CD14-positive monocyte (primary cell): ENCODE data around the gene CPE. TPM values are rescaled to one million over a fixed set of nuclear protein-coding genes. Genes with fewer than 3 reads are reported as not detected.

Source experiments
- DNase-seq, 3 donors: peaks; one replicate each; pipeline ENCODE4 v3.0.0-alpha.2; 2011 to 2022
- H2AFZ ChIP-seq: 2 replicates; pipeline ENCODE4 v1.6.0; 2012; ENCODE audit warnings: mild to moderate bottlenecking, low read depth, low read length, inconsistent platforms; ENCODE audit not compliant: insufficient read depth, poor library complexity, severe bottlenecking
- H3K27ac ChIP-seq, 2 donors: 1 replicate in 1 of 2; 2 replicates in 1 of 2; pipeline ENCODE4 v1.5.1; 2012 to 2013; ENCODE audit warnings: low read length in 2 of 2, control low read depth in 1 of 2, inconsistent platforms in 1 of 2, low read depth in 1 of 2, mild to moderate bottlenecking in 1 of 2
- H3K27me3 ChIP-seq, 2 donors: one replicate each; pipeline versions ENCODE4 v1.6.0 to v1.6.1; 2011 to 2013; ENCODE audit warnings: low read length in 2 of 2; ENCODE audit not compliant: control insufficient read depth in 2 of 2, insufficient read depth in 2 of 2
- H3K36me3 ChIP-seq, 2 donors: replicated peaks in 1 of 2; 1 replicate in 1 of 2; 2 replicates in 1 of 2; pipeline versions ENCODE4 v1.5.1 to v1.6.1; 2012 to 2013; ENCODE audit warnings: low read length in 2 of 2, control low read depth in 1 of 2, inconsistent platforms in 1 of 2, mild to moderate bottlenecking in 1 of 2; ENCODE audit not compliant: insufficient read depth in 2 of 2, control insufficient read depth in 1 of 2
- H3K4me1 ChIP-seq, 2 donors: 1 replicate in 1 of 2; 2 replicates in 1 of 2; pipeline versions ENCODE4 v1.5.1 to v1.6.1; 2012 to 2013; ENCODE audit warnings: low read length in 2 of 2, control low read depth in 1 of 2, inconsistent platforms in 1 of 2, mild to moderate bottlenecking in 1 of 2, moderate library complexity in 1 of 2; ENCODE audit not compliant: insufficient read depth in 2 of 2, control insufficient read depth in 1 of 2
- H3K4me2 ChIP-seq: replicated peaks from 2 replicates; pipeline ENCODE3; 2012; ENCODE audit warnings: low read length, moderate library complexity, mild to moderate bottlenecking; ENCODE audit not compliant: poor library complexity, severe bottlenecking; ENCODE audit errors: extremely low read depth
- H3K4me3 ChIP-seq, 3 experiments: fragments of 200-600 bp in 1 of 3; sonication (generic) in 1 of 3; replicated peaks in 1 of 3; 1 replicate in 2 of 3; 2 replicates in 1 of 3; pipeline ENCODE4 v1.5.1; 2011 to 2013; ENCODE audit warnings: low read length in 3 of 3, mild to moderate bottlenecking in 3 of 3, control low read depth in 2 of 3, low read depth in 2 of 3, inconsistent platforms in 1 of 3, moderate library complexity in 1 of 3
- H3K79me2 ChIP-seq: 2 replicates; pipeline ENCODE4 v1.6.0; 2012; ENCODE audit warnings: mild to moderate bottlenecking, control low read depth, inconsistent platforms, low read length, moderate library complexity; ENCODE audit not compliant: insufficient read depth
- H3K9ac ChIP-seq: 2 replicates; pipeline ENCODE4 v1.6.0; 2017; ENCODE audit warnings: low read length, mild to moderate bottlenecking; ENCODE audit not compliant: insufficient read depth, poor library complexity, severe bottlenecking
- H3K9me3 ChIP-seq, 2 donors: replicated peaks in 1 of 2; 1 replicate in 1 of 2; 2 replicates in 1 of 2; pipeline versions ENCODE4 v1.5.1 to v1.6.1; 2012 to 2013; ENCODE audit warnings: low read length in 2 of 2, control low read depth in 1 of 2; ENCODE audit not compliant: control insufficient read depth in 1 of 2, insufficient read depth in 1 of 2
- H4K20me1 ChIP-seq: 2 replicates; pipeline ENCODE4 v1.6.0; 2012; ENCODE audit warnings: mild to moderate bottlenecking, low read length, control low read depth, moderate library complexity; ENCODE audit not compliant: insufficient read depth
- H3K27ac Mint-ChIP-seq, 7 donors: one replicate each; pipeline ENCODE4 v1.8.0; 2020; ENCODE audit warnings: mild to moderate bottlenecking in 7 of 7, mixed read lengths in 7 of 7, moderate library complexity in 6 of 7, inconsistent platforms in 2 of 7
- H3K27me3 Mint-ChIP-seq, 3 donors: one replicate each; pipeline ENCODE4 v1.8.0; 2021 to 2022; ENCODE audit warnings: low read depth in 3 of 3, mild to moderate bottlenecking in 3 of 3, mixed read lengths in 3 of 3, moderate library complexity in 3 of 3, inconsistent platforms in 1 of 3
- H3K36me3 Mint-ChIP-seq, 2 donors: one replicate each; pipeline ENCODE4 v1.8.0; 2020; ENCODE audit warnings: mixed read lengths in 2 of 2, inconsistent platforms in 1 of 2, mild to moderate bottlenecking in 1 of 2
- H3K4me1 Mint-ChIP-seq: one replicate; pipeline ENCODE4 v1.8.0; 2020; ENCODE audit warnings: mild to moderate bottlenecking, mixed read lengths
- H3K4me3 Mint-ChIP-seq, 2 donors: one replicate each; pipeline ENCODE4 v1.8.0; 2020; ENCODE audit warnings: mild to moderate bottlenecking in 2 of 2, mixed read lengths in 2 of 2, moderate library complexity in 1 of 2
- H3K9me3 Mint-ChIP-seq, 7 donors: one replicate each; pipeline ENCODE4 v1.8.0; 2020 to 2022; ENCODE audit warnings: mixed read lengths in 7 of 7, mild to moderate bottlenecking in 6 of 7, moderate library complexity in 6 of 7, inconsistent platforms in 2 of 7
- CTCF ChIP-seq: fragments of 200-600 bp; IDR thresholded peaks from one replicate; pipeline ENCODE4 v1.8.0; 2022; ENCODE audit warnings: antibody characterized with exemption, mild to moderate bottlenecking
- WGBS: methylation state at CpG from one replicate; pipeline ENCODE4 v1.1.5; 2013; ENCODE audit warnings: missing lambda C conversion rate; ENCODE audit not compliant: insufficient coverage; 5-methylcytosine and 5-hydroxymethylcytosine counted together
- intact Hi-C, 2 donors: fragments of 100-400 bp; cut with micrococcal nuclease; formaldehyde crosslinking; loops; one replicate each; pipeline versions ENCODE4 v1.15.0 to v1.15.1; 2023
- polyA plus RNA-seq, 3 donors: library from polyadenylated mRNA; depleted of rRNA in 1 of 3; unstranded in 2 of 3; stranded (reverse) in 1 of 3; fragments of 300-500 nt in 2 of 3; fragments of >200 nt in 1 of 3; fragmentation: Illumina TruSeq in 2 of 3; gene quantifications; 1 replicate in 2 of 3; 2 replicates in 1 of 3; pipeline ENCODE4 v1.2.3, GENCODE V29; 2012 to 2021

The CPE gene
- polyA plus RNA-seq, 3 donors, result 0.09 to 0.13 TPM; not detected in 1

- Mint-ChIP-seq H3K4me1 (peaks cover 10% of the 10 kb centered on the region), H3K4me3 (peak overlapping the region; percentile 73 to 88), H3K36me3 (peaks cover 0 to 4% of the 10 kb centered on the region in 2 donors), H3K9me3 (peaks cover 0 to 12% (median 6%) of the 10 kb centered on the region in 7 donors), H3K27me3 (peaks cover 32 to 63% (median 40%) of the 10 kb centered on the region in 3 donors), H3K27ac (no peak overlapping the region)
- Histone ChIP-seq H3K4me2 (peak overlapping the region; percentile 83), H4K20me1 (no peaks in the 10 kb centered on the region), H3K79me2 (no peaks in the 10 kb centered on the region), H2AFZ (peak overlapping the region; percentile 76), H3K9ac (peak overlapping the region; percentile 33), H3K4me1 (peaks cover 8 to 12% of the 10 kb centered on the region in 2 donors), H3K27ac (no peak overlapping the region), H3K4me3 (peak overlapping the region; percentile 21 to 71 (median 24)), H3K9me3 (no peaks in the 10 kb centered on the region), H3K27me3 (peaks cover 43 to 75% of the 10 kb centered on the region in 2 donors), H3K36me3 (no peaks in the 10 kb centered on the region)
- DNase-seq, result no peak
- TF ChIP-seq CTCF, result no peak
- no CpG with 5 or more reads among the region's 1 CpG for WGBS
- intact Hi-C loops, result no loop called here
These were observed 437 bp upstream of the CPE start for GRCh38 chr4:165378398-165378744.

GRCh38 chr4:165379678-165380064 lies 863 bp downstream of the CPE start:
- Histone ChIP-seq H3K79me2 (no peaks in the 10 kb centered on the region), H4K20me1 (no peaks in the 10 kb centered on the region), H3K9ac (no peak overlapping the region), H3K4me3 (peak overlapping the region in 1 of 3 experiments; percentile 71), H3K4me1 (peaks cover 8 to 12% of the 10 kb centered on the region in 2 donors), H3K27me3 (peaks cover 43 to 76% of the 10 kb centered on the region in 2 donors), H3K36me3 (no peaks in the 10 kb centered on the region), H2AFZ (no peak overlapping the region), H3K4me2 (peak overlapping the region; percentile 83), H3K9me3 (no peaks in the 10 kb centered on the region), H3K27ac (no peak overlapping the region)
- no peak for DNase-seq
- Mint-ChIP-seq H3K4me3 (peak overlapping the region; percentile 62 to 88), H3K9me3 (peaks cover 0 to 7% (median 4%) of the 10 kb centered on the region in 7 donors), H3K36me3 (peaks cover 0 to 4% of the 10 kb centered on the region in 2 donors), H3K4me1 (peaks cover 10% of the 10 kb centered on the region), H3K27ac (no peak overlapping the region), H3K27me3 (peaks cover 32 to 63% (median 40%) of the 10 kb centered on the region in 3 donors)
- no peak for TF ChIP-seq CTCF
- 86% methylated on average over 7 of the region's 11 CpGs for WGBS
- intact Hi-C loops, result no loop called here
